Fibroblast of lung (primary cell): Measurements from ENCODE around the gene SPNS1. TPM values are rescaled to one million over a fixed set of nuclear protein-coding genes. Genes with fewer than 3 reads are reported as not detected.

ENCODE experiments used
- DNase-seq, 2 donors: peaks; one replicate each; pipeline versions ENCODE4 v3.0.0 to v3.0.0-alpha.2; 2010; ENCODE audit warnings: low read depth in 2 of 2
- H2AFZ ChIP-seq: 2 replicates; pipeline ENCODE4 v1.5.1; 2012; ENCODE audit warnings: low read length, control low read depth, inconsistent platforms
- H3K27ac ChIP-seq: 2 replicates; pipeline ENCODE4 v1.5.1; 2011; ENCODE audit warnings: low read length, control low read depth; ENCODE audit not compliant: insufficient read depth
- H3K27me3 ChIP-seq: 2 replicates; pipeline ENCODE4 v1.5.1; 2011; ENCODE audit warnings: mild to moderate bottlenecking, low read length; ENCODE audit not compliant: control insufficient read depth, insufficient read depth
- H3K36me3 ChIP-seq: 2 replicates; pipeline ENCODE4 v1.5.1; 2011; ENCODE audit warnings: low read length; ENCODE audit not compliant: control insufficient read depth, insufficient read depth
- H3K4me1 ChIP-seq: 2 replicates; pipeline ENCODE4 v1.5.1; 2011; ENCODE audit warnings: low read length; ENCODE audit not compliant: control insufficient read depth, insufficient read depth; ENCODE audit errors: extremely low read depth
- H3K4me2 ChIP-seq: 2 replicates; pipeline ENCODE4 v1.5.1; 2011; ENCODE audit warnings: low read length, control low read depth; ENCODE audit not compliant: insufficient read depth; ENCODE audit errors: extremely low read depth
- H3K4me3 ChIP-seq, 4 experiments: fragments of 200-600 bp in 1 of 4; sonication (generic) in 1 of 4; replicated peaks in 1 of 4; 2 replicates each; pipeline ENCODE4 v1.5.1; 2011 to 2016; ENCODE audit warnings: low read length in 4 of 4, low read depth in 3 of 4, mild to moderate bottlenecking in 3 of 4, control low read depth in 2 of 4, inconsistent platforms in 1 of 4, mixed read lengths in 1 of 4; ENCODE audit not compliant: insufficient read depth in 1 of 4; ENCODE audit errors: control extremely low read depth in 1 of 4
- H3K79me2 ChIP-seq: 2 replicates; pipeline ENCODE4 v1.5.1; 2012; ENCODE audit warnings: mild to moderate bottlenecking, low read length, inconsistent platforms; ENCODE audit not compliant: control insufficient read depth, insufficient read depth
- H3K9ac ChIP-seq: 2 replicates; pipeline ENCODE4 v1.5.1; 2011; ENCODE audit warnings: mild to moderate bottlenecking, low read length, control low read depth; ENCODE audit not compliant: insufficient read depth
- H3K9me3 ChIP-seq: 2 replicates; pipeline ENCODE4 v1.5.1; 2012; ENCODE audit warnings: low read depth, low read length; ENCODE audit not compliant: control insufficient read depth, insufficient read depth
- H4K20me1 ChIP-seq: 2 replicates; pipeline ENCODE4 v1.5.1; 2011; ENCODE audit warnings: low read length; ENCODE audit not compliant: control insufficient read depth, insufficient read depth; ENCODE audit errors: extremely low read depth
- EZH2 ChIP-seq: IDR thresholded peaks from 2 replicates; pipeline ENCODE4 v1.5.1; 2012; ENCODE audit warnings: low read length, control low read depth, mild to moderate bottlenecking; ENCODE audit errors: missing control alignments
- polyA plus RNA-seq, 2 donors: library from polyadenylated mRNA; depleted of rRNA in 1 of 2; stranded (reverse) in 1 of 2; unstranded in 1 of 2; fragments of >200 nt; gene quantifications; 2 replicates each; pipeline ENCODE4 v1.2.1, GENCODE V29; 2011 to 2012; ENCODE audit warnings: missing spikeins in 1 of 2
- total RNA-seq: library from RNA; depleted of rRNA; stranded (reverse); fragments of >200 nt; gene quantifications from 2 replicates; pipeline ENCODE4 v1.2.1, GENCODE V29; 2014
- TF ChIP-seq, protein P1 (sequence below), 2 donors: IDR thresholded peaks in 1 of 2; conservative IDR thresholded peaks in 1 of 2; 1 replicate in 1 of 2; 2 replicates in 1 of 2; pipeline ENCODE4 v1.5.1; 2011 to 2012; ENCODE audit warnings: low read length in 2 of 2, control low read depth in 1 of 2, inconsistent platforms in 1 of 2, low read depth in 1 of 2, mild to moderate bottlenecking in 1 of 2

The SPNS1 gene
- total and polyA plus RNA-seq, 2 donors (not counting 1 experiment from before 2014, with no cell fraction given): 19.5 to 27.1 TPM

DNA sequence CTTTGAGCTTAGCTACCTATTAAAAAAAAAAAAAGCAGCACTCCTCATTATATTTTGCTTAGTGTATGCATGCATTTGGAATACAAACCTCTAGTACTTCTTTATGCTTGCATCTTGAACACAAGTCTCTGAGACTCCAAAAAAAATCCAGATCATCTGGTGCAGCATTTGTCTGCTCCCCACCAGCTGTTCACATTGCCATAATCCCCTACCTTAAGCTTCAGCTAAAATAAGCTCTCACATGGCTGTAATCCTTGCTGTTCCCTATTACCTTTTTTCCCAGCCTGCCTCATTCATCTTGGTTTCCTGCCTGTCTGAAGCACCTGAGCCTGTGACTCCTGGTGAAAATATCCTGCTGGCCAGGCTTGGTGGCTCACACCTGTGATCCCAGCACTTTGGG lies 31.3 kb upstream of the SPNS1 start:
- no peaks in the 10 kb centered on the region for H3K27me3 ChIP-seq
- DNase-seq: no peak
- TF ChIP-seq, protein P1, sequence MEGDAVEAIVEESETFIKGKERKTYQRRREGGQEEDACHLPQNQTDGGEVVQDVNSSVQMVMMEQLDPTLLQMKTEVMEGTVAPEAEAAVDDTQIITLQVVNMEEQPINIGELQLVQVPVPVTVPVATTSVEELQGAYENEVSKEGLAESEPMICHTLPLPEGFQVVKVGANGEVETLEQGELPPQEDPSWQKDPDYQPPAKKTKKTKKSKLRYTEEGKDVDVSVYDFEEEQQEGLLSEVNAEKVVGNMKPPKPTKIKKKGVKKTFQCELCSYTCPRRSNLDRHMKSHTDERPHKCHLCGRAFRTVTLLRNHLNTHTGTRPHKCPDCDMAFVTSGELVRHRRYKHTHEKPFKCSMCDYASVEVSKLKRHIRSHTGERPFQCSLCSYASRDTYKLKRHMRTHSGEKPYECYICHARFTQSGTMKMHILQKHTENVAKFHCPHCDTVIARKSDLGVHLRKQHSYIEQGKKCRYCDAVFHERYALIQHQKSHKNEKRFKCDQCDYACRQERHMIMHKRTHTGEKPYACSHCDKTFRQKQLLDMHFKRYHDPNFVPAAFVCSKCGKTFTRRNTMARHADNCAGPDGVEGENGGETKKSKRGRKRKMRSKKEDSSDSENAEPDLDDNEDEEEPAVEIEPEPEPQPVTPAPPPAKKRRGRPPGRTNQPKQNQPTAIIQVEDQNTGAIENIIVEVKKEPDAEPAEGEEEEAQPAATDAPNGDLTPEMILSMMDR (conservative IDR thresholded peaks at IDR 0.05 in 1 of 2, IDR thresholded peaks at IDR 0.05 in 1 of 2; ENCODE audit: low read depth in 1 of 2, low read length in 2 of 2): no peak
- no peak for TF ChIP-seq EZH2

DNA sequence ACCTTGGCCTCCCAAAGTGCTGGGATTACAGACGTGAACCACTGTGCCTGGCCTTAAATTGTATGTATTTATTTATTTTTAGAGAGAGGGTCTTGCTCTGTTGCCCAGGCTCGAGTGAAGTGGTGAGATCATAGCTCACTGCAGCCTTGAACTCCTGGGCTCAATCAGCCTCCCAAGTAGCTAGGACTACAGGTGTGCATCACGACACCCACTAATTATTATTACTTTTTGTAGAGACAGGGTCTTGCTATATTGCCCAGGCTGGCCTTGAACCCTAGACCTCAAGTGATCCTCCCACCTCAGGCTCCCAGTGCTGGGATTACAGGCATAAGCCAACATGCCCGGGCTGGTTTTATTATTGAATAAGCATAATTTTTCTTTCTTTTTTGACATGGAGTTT lies 27.9 kb upstream of the SPNS1 start:
- H3K4me1 ChIP-seq: peaks cover 5% of the 10 kb centered on the region
- peaks cover 5% of the 10 kb centered on the region for H3K79me2 ChIP-seq
- no peaks in the 10 kb centered on the region for H3K9me3 ChIP-seq
- H3K36me3 ChIP-seq: no peaks in the 10 kb centered on the region
- no peak for DNase-seq
- no peak overlapping the region for H3K4me2 ChIP-seq
- H3K27me3 ChIP-seq: no peaks in the 10 kb centered on the region
- no peak overlapping the region for H3K9ac ChIP-seq
- no peaks in the 10 kb centered on the region for H4K20me1 ChIP-seq
- H3K4me3 ChIP-seq: no peak overlapping the region
- H2AFZ ChIP-seq: no peak overlapping the region
- TF ChIP-seq, protein P1 (conservative IDR thresholded peaks at IDR 0.05 in 1 of 2, IDR thresholded peaks at IDR 0.05 in 1 of 2; ENCODE audit: low read depth in 1 of 2, low read length in 2 of 2): no peak
- TF ChIP-seq EZH2: no peak
- no peak overlapping the region for H3K27ac ChIP-seq

More for the DNA sequence above, 31.3 kb upstream of the SPNS1 start:
- no peak overlapping the region for H3K27ac ChIP-seq
- no peak overlapping the region for H3K4me2 ChIP-seq
- peaks cover 5% of the 10 kb centered on the region for H3K4me1 ChIP-seq
- H3K9ac ChIP-seq: no peak overlapping the region
- H3K4me3 ChIP-seq: no peak overlapping the region
- H4K20me1 ChIP-seq: no peaks in the 10 kb centered on the region
- H3K36me3 ChIP-seq: no peaks in the 10 kb centered on the region
- no peaks in the 10 kb centered on the region for H3K79me2 ChIP-seq
- no peaks in the 10 kb centered on the region for H3K9me3 ChIP-seq
- H2AFZ ChIP-seq: no peak overlapping the region

DNA sequence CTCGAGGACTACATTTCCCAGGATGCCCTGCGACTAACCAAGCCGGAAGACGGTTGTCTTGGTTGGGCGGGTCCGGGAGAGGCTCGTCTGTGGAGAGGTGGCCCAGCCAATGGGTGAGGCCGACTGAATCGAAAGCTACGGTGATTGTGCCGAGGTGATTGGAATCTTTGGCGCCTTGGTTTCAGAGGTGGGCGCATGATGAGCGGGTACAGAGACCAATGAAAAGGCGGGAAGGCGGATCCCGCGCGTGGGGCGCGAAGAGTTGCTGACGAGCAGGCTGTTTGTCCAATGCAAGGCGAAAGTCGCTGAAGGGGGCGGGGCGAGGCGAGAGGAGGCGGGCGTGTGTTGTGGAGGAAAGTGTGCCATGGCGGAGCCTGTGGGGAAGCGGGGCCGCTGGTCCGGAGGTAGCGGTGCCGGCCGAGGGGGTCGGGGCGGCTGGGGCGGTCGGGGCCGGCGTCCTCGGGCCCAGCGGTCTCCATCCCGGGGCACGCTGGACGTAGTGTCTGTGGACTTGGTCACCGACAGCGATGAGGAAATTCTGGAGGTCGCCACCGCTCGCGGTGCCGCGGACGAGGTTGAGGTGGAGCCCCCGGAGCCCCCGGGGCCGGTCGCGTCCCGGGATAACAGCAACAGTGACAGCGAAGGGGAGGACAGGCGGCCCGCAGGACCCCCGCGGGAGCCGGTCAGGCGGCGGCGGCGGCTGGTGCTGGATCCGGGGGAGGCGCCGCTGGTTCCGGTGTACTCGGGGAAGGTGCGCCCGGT lies 23.7 kb upstream of the SPNS1 start, which contains the start of gene NFATC2IP:
Gene NFATC2IP (plus strand): TSS at position 290 of the 762 bp plus-strand sequence. CDS start 75 bp downstream, at position 365.
- TF ChIP-seq, protein P1 (conservative IDR thresholded peaks at IDR 0.05 in 1 of 2, IDR thresholded peaks at IDR 0.05 in 1 of 2; ENCODE audit: low read depth in 1 of 2, low read length in 2 of 2): no peak
- no peak for TF ChIP-seq EZH2
- H3K79me2 ChIP-seq: peaks cover 11% of the 10 kb centered on the region
- peak within 1 kb of the TSS; percentile 69 for H3K9ac ChIP-seq

More for the DNA sequence above, 23.7 kb upstream of the SPNS1 start, which contains the start of gene NFATC2IP:
- peak within 1 kb of the TSS; percentile 65 for H2AFZ ChIP-seq
- no peaks in the 10 kb centered on the region for H3K9me3 ChIP-seq
- peak within 1 kb of the TSS; percentile 94 for H3K4me2 ChIP-seq
- peaks cover 2% of the 10 kb centered on the region for H4K20me1 ChIP-seq
- peak within 1 kb of the TSS; percentile 65 for H3K27ac ChIP-seq
- peaks cover 3% of the 10 kb centered on the region for H3K36me3 ChIP-seq
- no peaks in the 10 kb centered on the region for H3K27me3 ChIP-seq
- peaks cover under 1% of the 10 kb centered on the region for H3K4me1 ChIP-seq
- DNase-seq: peak; percentile 100
- H3K4me3 ChIP-seq: peak within 1 kb of the TSS; percentile 75 to 89 (median 84)
